ENCODE data around the gene LLPH. TPM values are rescaled to one million over a fixed set of nuclear protein-coding genes. Genes with fewer than 3 reads are reported as not detected.

The LLPH gene
- total and polyA plus RNA-seq, 7 experiments from 2014 or later: 14.7 to 31.1 (median 28.4) TPM

DNA sequence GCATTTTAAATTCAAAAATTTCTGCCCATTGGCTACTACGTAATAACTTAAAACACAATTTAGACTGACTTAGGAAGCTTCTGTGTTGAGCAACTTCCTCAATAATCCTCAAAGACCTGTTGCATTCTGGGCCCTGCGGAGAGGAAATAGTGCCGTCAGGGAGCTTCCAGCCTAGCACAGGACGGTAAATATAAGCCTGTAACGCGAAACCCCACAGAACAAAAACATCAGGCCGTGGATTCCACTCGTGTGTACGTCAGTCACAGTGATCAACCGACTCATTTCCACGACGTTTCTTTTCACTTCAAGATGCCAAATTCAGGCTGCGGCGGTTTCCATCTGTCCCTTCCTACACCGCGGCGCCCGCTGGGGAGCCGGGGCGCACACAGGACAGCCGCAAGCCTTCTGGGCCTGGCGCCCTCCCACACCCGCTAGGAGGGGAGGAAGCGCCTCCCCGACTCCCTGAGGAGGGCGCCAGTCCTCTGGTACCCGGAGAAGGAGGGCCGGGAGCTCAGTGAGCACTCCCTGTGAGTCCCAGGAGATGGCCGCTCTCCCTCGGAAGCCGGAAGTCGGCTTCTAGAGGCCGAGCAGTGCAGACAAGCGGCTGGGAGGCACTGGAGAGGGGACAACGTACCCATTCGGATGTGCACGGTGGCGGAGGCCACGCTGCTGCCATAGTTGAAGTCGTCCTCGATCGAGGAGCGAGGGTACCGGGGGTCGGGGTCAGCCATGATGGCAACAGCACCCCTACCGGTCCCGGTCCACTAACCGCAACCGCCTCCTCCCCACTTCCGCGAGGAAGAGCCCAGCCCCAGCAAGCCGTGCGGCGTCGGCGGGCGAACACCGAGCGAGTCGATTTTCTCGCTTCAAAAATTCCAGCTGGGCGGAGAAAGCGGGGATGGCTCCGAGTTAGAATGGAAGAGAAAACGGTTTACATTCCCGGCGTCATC, 38.9 kb upstream of the LLPH start, which contains the start of gene TMBIM4:
TMBIM4 (minus strand) TSS at position 776 of the 950 bp plus-strand sequence; CDS start at position 731, 45 bp downstream.
- H3K36me3 Mint-ChIP-seq: peaks cover 12 to 44% (median 33%) of the 10 kb centered on the region in 5 donors
- Histone ChIP-seq H3K36me3 (ENCODE audit: control insufficient read depth in 2 of 3, insufficient read depth in 3 of 3, low read length in 3 of 3) (peaks cover 0 to 9% (median 0%) of the 10 kb centered on the region in 3 experiments), H3K27me3 (ENCODE audit: control insufficient read depth in 2 of 2, insufficient read depth in 2 of 2, low read length in 2 of 2) (no peaks in the 10 kb centered on the region), H3K9me3 (ENCODE audit: control insufficient read depth in 2 of 3, low read length in 3 of 3) (peaks cover 0 to 4% (median 0%) of the 10 kb centered on the region in 3 experiments), H3K4me1 (ENCODE audit: control insufficient read depth in 2 of 2, insufficient read depth in 2 of 2, low read length in 2 of 2) (peaks cover 10 to 24% of the 10 kb centered on the region in 2 donors), H3K27ac (ENCODE audit: low read depth, low read length) (peak within 1 kb of the TSS; percentile 97), H3K4me3 (ENCODE audit: low read length) (peak within 1 kb of the TSS; percentile 80)
- CTCF ChIA-PET: interaction anchor here (0.7 to 1.5 kb wide), 4 partner anchors 11 to 209 kb away, joined by 3 to 11 read pairs (median 4); partner anchors contain the start of gene LLPH
- DNase-seq (peak; percentile 68 to 91 (median 86)), ATAC-seq (peak; percentile 85)
- H3K9me3 Mint-ChIP-seq: peaks cover 1 to 17% (median 7%) of the 10 kb centered on the region in 11 donors
- POLR2A ChIA-PET: interaction anchor here (0.6 to 2.7 kb wide), 21 partner anchors 8 to 1601 kb away, joined by 3 to 56 read pairs (median 5); partner anchors contain the start of genes CAND1, HELB, LEMD3 and LLPH
- peak within 1 kb of the TSS; percentile 89 to 100 (median 95) for H3K4me3 Mint-ChIP-seq
- intact Hi-C loops (cut with micrococcal nuclease): loop anchor here (1.0 to 5.0 kb wide), 11 partner anchors 19 to 1765 kb away; partner anchors contain the start of genes HELB (in 2 of the 2), LLPH (in 2 of the 2), XPOT (in 2 of the 2) and CAND1 (in 1 of the 2)
- H3K27me3 Mint-ChIP-seq: no peaks in the 10 kb centered on the region
- peak within 1 kb of the TSS; percentile 94 to 98 (median 97) for H3K27ac Mint-ChIP-seq
- peaks cover 38 to 62% (median 52%) of the 10 kb centered on the region in 7 donors for H3K4me1 Mint-ChIP-seq

DNA sequence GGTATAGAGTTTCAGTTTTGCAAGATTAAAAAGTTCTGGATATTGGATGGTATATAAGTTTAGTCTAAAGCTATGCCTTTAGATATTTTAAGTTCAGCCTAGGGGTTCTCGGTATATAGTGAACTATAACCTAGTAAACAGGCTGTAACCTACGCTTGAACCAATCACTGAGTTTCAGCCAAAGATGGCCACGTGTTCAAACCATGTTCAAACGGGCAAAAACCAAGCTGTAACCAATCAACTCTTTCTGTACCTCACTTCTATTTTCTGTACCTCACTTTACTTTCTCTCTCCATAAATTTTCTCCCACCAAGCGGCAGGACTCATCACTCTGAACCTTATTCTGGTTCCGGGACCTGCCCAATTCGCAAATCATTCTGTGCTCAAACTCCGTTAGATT, 37.9 kb upstream of the LLPH start:
- ATAC-seq (no peak), DNase-seq (no peak)
- ChIA-PET CTCF (interaction anchor here (1.1 to 1.5 kb wide), 3 partner anchors 10 to 102 kb away, joined by 4 to 11 read pairs (median 4); partner anchors contain the start of gene LLPH), POLR2A (interaction anchor here (0.8 to 2.7 kb wide), 13 partner anchors 10 to 1499 kb away, joined by 3 to 56 read pairs (median 5); partner anchors contain the start of genes CAND1, HELB and LLPH)
- H3K27me3 ChIP-seq (ENCODE audit: control insufficient read depth in 2 of 2, insufficient read depth in 2 of 2, low read length in 2 of 2): no peaks in the 10 kb centered on the region
- Mint-ChIP-seq H3K4me1 (peaks cover 47 to 73% (median 63%) of the 10 kb centered on the region in 7 donors), H3K36me3 (peaks cover 14 to 53% (median 41%) of the 10 kb centered on the region in 5 donors), H3K4me3 (peak overlapping the region; percentile 77 to 100 (median 94)), H3K9me3 (peaks cover 1 to 20% (median 8%) of the 10 kb centered on the region in 11 donors), H3K27ac (peak overlapping the region; percentile 94 to 98 (median 97)), H3K27me3 (no peaks in the 10 kb centered on the region)
- intact Hi-C loops (cut with micrococcal nuclease): loop anchor here (2.0 to 5.0 kb wide), 5 partner anchors 20 to 426 kb away; partner anchors contain the start of gene IRAK3 (in 1 of the 2)
- H3K4me1 ChIP-seq (ENCODE audit: control insufficient read depth in 2 of 2, insufficient read depth in 2 of 2, low read length in 2 of 2): peaks cover 14 to 24% of the 10 kb centered on the region in 2 donors
- H3K4me3 ChIP-seq (ENCODE audit: low read length): peak overlapping the region; percentile 80
- H3K9me3 ChIP-seq (ENCODE audit: control insufficient read depth in 2 of 3, low read length in 3 of 3): peaks cover 0 to 4% (median 0%) of the 10 kb centered on the region in 3 experiments
- H3K36me3 ChIP-seq (ENCODE audit: control insufficient read depth in 2 of 3, insufficient read depth in 3 of 3, low read length in 3 of 3): peaks cover 0 to 9% (median 0%) of the 10 kb centered on the region in 3 experiments
- peak overlapping the region; percentile 97 for H3K27ac ChIP-seq (ENCODE audit: low read depth, low read length)

- peak overlapping the region in 8 of 10 donors; percentile 21 to 100 (median 91) for H3K4me3 Mint-ChIP-seq
Observed at GRCh38 chr12:66166561-66166960, 36.0 kb upstream of the LLPH start.

GRCh38 chr12:66165141-66165540, 34.6 kb upstream of the LLPH start:
- Histone ChIP-seq H3K4me3 (ENCODE audit: low read length) (no peak overlapping the region), H3K9me3 (ENCODE audit: control insufficient read depth in 2 of 3, low read length in 3 of 3) (peaks cover 0 to 4% (median 0%) of the 10 kb centered on the region in 3 experiments), H3K27ac (ENCODE audit: low read depth, low read length) (no peak overlapping the region), H3K36me3 (ENCODE audit: control insufficient read depth in 2 of 3, insufficient read depth in 3 of 3, low read length in 3 of 3) (peaks cover 0 to 24% (median 2%) of the 10 kb centered on the region in 3 experiments), H3K27me3 (ENCODE audit: control insufficient read depth in 2 of 2, insufficient read depth in 2 of 2, low read length in 2 of 2) (no peaks in the 10 kb centered on the region), H3K4me1 (ENCODE audit: control insufficient read depth in 2 of 2, insufficient read depth in 2 of 2, low read length in 2 of 2) (peaks cover 14 to 17% of the 10 kb centered on the region in 2 donors)
- intact Hi-C loops (cut with micrococcal nuclease): loop anchor here (5.0 kb wide), 2 partner anchors 67 to 423 kb away; no protein-coding TSS in a partner anchor
- Mint-ChIP-seq H3K27me3 (no peaks in the 10 kb centered on the region), H3K9me3 (peaks cover 1 to 22% (median 8%) of the 10 kb centered on the region in 11 donors), H3K27ac (peak overlapping the region in 3 of 9 donors; percentile 10 to 53 (median 32)), H3K4me1 (peaks cover 48 to 94% (median 80%) of the 10 kb centered on the region in 7 donors), H3K4me3 (peak overlapping the region in 2 of 10 donors; percentile 39 to 55), H3K36me3 (peaks cover 14 to 72% (median 55%) of the 10 kb centered on the region in 5 donors)
- ATAC-seq: no peak
- ChIA-PET POLR2A (no interaction called here), CTCF (no interaction called here)
- DNase-seq: no peak

More at GRCh38 chr12:66166561-66166960, 36.0 kb upstream of the LLPH start:
- POLR2A ChIA-PET: interaction anchor here (1.1 kb wide), 1 partner anchor 35 kb away, joined by 4 read pairs; no protein-coding TSS in a partner anchor
- Mint-ChIP-seq H3K9me3 (peaks cover 1 to 22% (median 8%) of the 10 kb centered on the region in 11 donors), H3K36me3 (peaks cover 14 to 61% (median 53%) of the 10 kb centered on the region in 5 donors), H3K27me3 (no peaks in the 10 kb centered on the region), H3K27ac (peak overlapping the region in 7 of 9 donors; percentile 1 to 98 (median 63)), H3K4me1 (peaks cover 55 to 91% (median 81%) of the 10 kb centered on the region in 7 donors)
- ATAC-seq (no peak), DNase-seq (no peak)
- intact Hi-C loops (cut with micrococcal nuclease): loop anchor here (5.0 kb wide), 2 partner anchors 66 to 424 kb away; no protein-coding TSS in a partner anchor
- Histone ChIP-seq H3K9me3 (ENCODE audit: control insufficient read depth in 2 of 3, low read length in 3 of 3) (peaks cover 0 to 4% (median 0%) of the 10 kb centered on the region in 3 experiments), H3K4me3 (ENCODE audit: low read length) (no peak overlapping the region), H3K36me3 (ENCODE audit: control insufficient read depth in 2 of 3, insufficient read depth in 3 of 3, low read length in 3 of 3) (peaks cover 0 to 14% (median 0%) of the 10 kb centered on the region in 3 experiments), H3K4me1 (ENCODE audit: control insufficient read depth in 2 of 2, insufficient read depth in 2 of 2, low read length in 2 of 2) (peaks cover 14 to 24% of the 10 kb centered on the region in 2 donors), H3K27ac (ENCODE audit: low read depth, low read length) (no peak overlapping the region), H3K27me3 (ENCODE audit: control insufficient read depth in 2 of 2, insufficient read depth in 2 of 2, low read length in 2 of 2) (no peaks in the 10 kb centered on the region)
- CTCF ChIA-PET: no interaction called here

DNA sequence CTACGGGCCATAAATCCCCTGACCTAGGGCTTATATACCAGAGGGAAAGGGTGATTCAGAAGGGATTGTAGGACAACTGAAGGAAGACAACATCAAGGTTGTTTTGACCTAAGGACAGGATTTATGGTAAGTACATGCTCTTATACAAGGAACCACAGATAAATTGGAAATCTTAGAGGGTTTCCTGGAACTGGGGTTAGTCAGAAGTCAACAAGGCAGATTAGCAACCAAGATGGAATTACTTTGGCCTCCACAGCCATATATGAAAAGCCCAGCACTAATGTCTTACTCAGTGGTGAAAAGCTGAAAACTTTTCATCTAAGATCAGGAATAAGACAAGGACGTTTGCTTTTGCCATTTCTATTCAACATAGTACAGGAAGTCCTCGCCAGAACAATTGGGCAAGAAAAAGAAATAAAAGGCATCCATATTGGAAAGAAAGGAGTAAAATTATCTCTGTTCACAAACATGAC, 33.8 kb upstream of the LLPH start:
- peaks cover 14 to 17% of the 10 kb centered on the region in 2 donors for H3K4me1 ChIP-seq (ENCODE audit: control insufficient read depth in 2 of 2, insufficient read depth in 2 of 2, low read length in 2 of 2)
- peaks cover 0 to 4% (median 0%) of the 10 kb centered on the region in 3 experiments for H3K9me3 ChIP-seq (ENCODE audit: control insufficient read depth in 2 of 3, low read length in 3 of 3)
- no peaks in the 10 kb centered on the region for H3K27me3 Mint-ChIP-seq
- no peak for ATAC-seq
- peak overlapping the region in 4 of 9 donors; percentile 1 to 77 (median 8) for H3K27ac Mint-ChIP-seq
- DNase-seq: no peak
- intact Hi-C loops (cut with micrococcal nuclease): no loop called here
- no peak overlapping the region for H3K4me3 ChIP-seq (ENCODE audit: low read length)
- peaks cover 0 to 24% (median 6%) of the 10 kb centered on the region in 3 experiments for H3K36me3 ChIP-seq (ENCODE audit: control insufficient read depth in 2 of 3, insufficient read depth in 3 of 3, low read length in 3 of 3)
- peaks cover 48 to 95% (median 84%) of the 10 kb centered on the region in 7 donors for H3K4me1 Mint-ChIP-seq
- H3K27me3 ChIP-seq (ENCODE audit: control insufficient read depth in 2 of 2, insufficient read depth in 2 of 2, low read length in 2 of 2): no peaks in the 10 kb centered on the region
- ChIA-PET CTCF (no interaction called here), POLR2A (no interaction called here)
- no peak overlapping the region for H3K27ac ChIP-seq (ENCODE audit: low read depth, low read length)
- H3K9me3 Mint-ChIP-seq: peaks cover 1 to 22% (median 8%) of the 10 kb centered on the region in 11 donors
- peak overlapping the region in 6 of 10 donors; percentile 0 to 55 (median 12) for H3K4me3 Mint-ChIP-seq
- H3K36me3 Mint-ChIP-seq: peaks cover 14 to 80% (median 63%) of the 10 kb centered on the region in 5 donors
